ENCODE data around the gene METTL2B.
"Not testable (repeated sequence)": the region's sequence is repeated elsewhere in the genome, so short reads cannot be mapped to it uniquely, and the experiment has no call there.

DNA sequence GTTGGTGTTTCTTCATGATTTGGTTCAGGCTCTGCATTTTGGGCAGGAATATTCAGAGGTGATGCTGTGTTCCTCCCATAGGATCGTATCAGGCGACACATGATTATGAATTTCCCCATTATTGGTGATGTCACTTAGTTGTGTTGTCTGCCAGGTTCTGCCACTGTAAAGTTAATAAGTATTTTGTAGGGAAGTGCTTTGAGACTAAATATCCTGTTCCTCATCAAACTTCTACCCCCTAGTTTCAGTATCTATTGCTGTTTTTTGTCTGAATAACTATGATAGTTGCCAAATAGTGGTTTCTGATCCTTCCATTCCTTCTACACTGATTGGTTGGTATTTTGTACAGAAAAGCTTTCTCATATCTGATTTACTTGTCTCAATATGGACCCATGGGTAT, 28.9 kb downstream of the METTL2B start:
- TF ChIP-seq POLR2A (IDR thresholded peaks at IDR 0.05; ENCODE audit: low read length); GATA1 (IDR thresholded peaks at IDR 0.05; ENCODE audit: low read depth, low read length): not testable (repeated sequence)

Data from erythroblast (primary cell).